Measurements from ENCODE around the gene AK9.

Gene AK9

DNA sequence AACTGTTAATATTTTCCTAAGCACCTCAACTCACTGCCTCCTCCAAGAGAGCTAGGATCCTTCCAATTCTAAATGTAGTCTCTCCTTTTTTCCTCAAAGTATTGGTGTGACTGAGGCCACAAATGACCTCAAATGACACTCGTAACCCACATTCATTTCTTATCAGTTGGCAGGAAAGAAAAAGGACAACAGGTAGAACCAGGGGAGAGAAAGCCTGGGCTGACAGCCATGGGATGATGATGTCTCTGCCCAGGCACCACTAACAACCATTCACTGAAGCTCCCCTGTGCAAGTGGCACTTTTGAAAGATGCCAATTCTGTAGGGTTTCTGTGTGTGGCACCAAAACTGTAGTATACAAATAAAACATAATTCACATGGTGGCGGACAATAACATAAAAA is 215.4 kb downstream of the AK9 start:
- no peak overlapping the region for H3K27ac ChIP-seq (ENCODE audit: low read depth, low read length, poor library complexity, severe bottlenecking)
- H3K4me3 ChIP-seq (ENCODE audit: low read depth, low read length, poor library complexity, severe bottlenecking) = no peak overlapping the region
- H3K4me1 ChIP-seq (ENCODE audit: insufficient read depth, low read length, severe bottlenecking) = peaks cover 44% of the 10 kb centered on the region
- TF ChIP-seq CTCF (IDR thresholded peaks at IDR 0.05; ENCODE audit: low read length) = no peak
- no peak for TF ChIP-seq EZH2 (IDR thresholded peaks at IDR 0.05; ENCODE audit: borderline replicate concordance, low read length)
- H3K36me3 ChIP-seq (ENCODE audit: insufficient read depth, low read length) = peaks cover 93% of the 10 kb centered on the region
- no peak overlapping the region for H2AFZ ChIP-seq (ENCODE audit: low read length)
- H4K20me1 ChIP-seq (ENCODE audit: insufficient read depth, low read length) = no peaks in the 10 kb centered on the region
- peaks cover 43% of the 10 kb centered on the region for H3K79me2 ChIP-seq (ENCODE audit: insufficient read depth, low read length)
- no peaks in the 10 kb centered on the region for H3K9me3 ChIP-seq (ENCODE audit: low read length)
- H3K27me3 ChIP-seq (ENCODE audit: insufficient read depth, low read length) = no peaks in the 10 kb centered on the region
- H3F3A ChIP-seq (ENCODE audit: insufficient read depth, low read length) = no peaks in the 10 kb centered on the region
- no peaks in the 10 kb centered on the region for H3K9me2 ChIP-seq (ENCODE audit: low read depth, low read length)
- no peak overlapping the region for H3K4me2 ChIP-seq (ENCODE audit: low read length)
- no peak overlapping the region for H3K9ac ChIP-seq (ENCODE audit: low read length)

DNA sequence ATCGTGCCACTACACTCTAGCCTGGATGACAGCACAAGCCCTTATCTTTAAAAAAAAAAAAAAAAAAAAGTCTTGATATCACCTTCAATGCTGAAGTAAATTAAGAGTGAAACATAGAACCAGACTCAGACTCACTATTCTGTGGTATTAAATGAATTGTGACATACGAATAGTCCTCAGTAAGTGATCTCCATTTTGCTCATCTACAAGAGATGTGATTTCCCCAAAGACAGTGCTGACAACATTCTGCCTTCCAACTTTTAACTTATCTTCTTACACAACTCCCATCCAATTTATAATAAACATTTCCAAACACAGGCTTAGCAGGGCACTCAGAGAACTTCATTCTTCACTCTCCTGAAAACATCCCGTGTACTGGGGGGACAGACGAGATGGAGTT is 216.0 kb downstream of the AK9 start:
- peaks cover 93% of the 10 kb centered on the region for H3K36me3 ChIP-seq (ENCODE audit: insufficient read depth, low read length)
- H3K79me2 ChIP-seq (ENCODE audit: insufficient read depth, low read length) = peaks cover 37% of the 10 kb centered on the region
- H4K20me1 ChIP-seq (ENCODE audit: insufficient read depth, low read length) = no peaks in the 10 kb centered on the region
- H3K27me3 ChIP-seq (ENCODE audit: insufficient read depth, low read length) = no peaks in the 10 kb centered on the region
- no peak overlapping the region for H3K4me2 ChIP-seq (ENCODE audit: low read length)
- peaks cover 37% of the 10 kb centered on the region for H3K4me1 ChIP-seq (ENCODE audit: insufficient read depth, low read length, severe bottlenecking)
- no peak overlapping the region for H3K27ac ChIP-seq (ENCODE audit: low read depth, low read length, poor library complexity, severe bottlenecking)
- TF ChIP-seq EZH2 (IDR thresholded peaks at IDR 0.05; ENCODE audit: borderline replicate concordance, low read length) = no peak
- no peak for TF ChIP-seq CTCF (IDR thresholded peaks at IDR 0.05; ENCODE audit: low read length)
- no peak overlapping the region for H2AFZ ChIP-seq (ENCODE audit: low read length)
- H3K4me3 ChIP-seq (ENCODE audit: low read depth, low read length, poor library complexity, severe bottlenecking) = no peak overlapping the region
- H3K9me3 ChIP-seq (ENCODE audit: low read length) = no peaks in the 10 kb centered on the region
- no peaks in the 10 kb centered on the region for H3K9me2 ChIP-seq (ENCODE audit: low read depth, low read length)
- H3F3A ChIP-seq (ENCODE audit: insufficient read depth, low read length) = no peaks in the 10 kb centered on the region
- no peak overlapping the region for H3K9ac ChIP-seq (ENCODE audit: low read length)

GRCh38 chr6:109473120-109473519 is 217.9 kb downstream of the AK9 start:
- no peaks in the 10 kb centered on the region for H3K27me3 ChIP-seq (ENCODE audit: insufficient read depth, low read length)
- H3K27ac ChIP-seq (ENCODE audit: low read depth, low read length, poor library complexity, severe bottlenecking) = no peak overlapping the region
- no peaks in the 10 kb centered on the region for H3K9me2 ChIP-seq (ENCODE audit: low read depth, low read length)
- H3K36me3 ChIP-seq (ENCODE audit: insufficient read depth, low read length) = peaks cover 96% of the 10 kb centered on the region
- H3K9ac ChIP-seq (ENCODE audit: low read length) = no peak overlapping the region
- H3K79me2 ChIP-seq (ENCODE audit: insufficient read depth, low read length) = peaks cover 20% of the 10 kb centered on the region
- no peaks in the 10 kb centered on the region for H3F3A ChIP-seq (ENCODE audit: insufficient read depth, low read length)
- H3K4me1 ChIP-seq (ENCODE audit: insufficient read depth, low read length, severe bottlenecking) = peaks cover 20% of the 10 kb centered on the region
- TF ChIP-seq CTCF (IDR thresholded peaks at IDR 0.05; ENCODE audit: low read length) (no peak), EZH2 (IDR thresholded peaks at IDR 0.05; ENCODE audit: borderline replicate concordance, low read length) (no peak)
- no peaks in the 10 kb centered on the region for H3K9me3 ChIP-seq (ENCODE audit: low read length)
- no peak overlapping the region for H3K4me2 ChIP-seq (ENCODE audit: low read length)
- no peak overlapping the region for H2AFZ ChIP-seq (ENCODE audit: low read length)
- no peaks in the 10 kb centered on the region for H4K20me1 ChIP-seq (ENCODE audit: insufficient read depth, low read length)
- no peak overlapping the region for H3K4me3 ChIP-seq (ENCODE audit: low read depth, low read length, poor library complexity, severe bottlenecking)
